Left lung (tissue), 10 donors: ENCODE data around the gene TNIP1. TPM values are rescaled to one million over a fixed set of nuclear protein-coding genes. Genes with fewer than 3 reads are reported as not detected.

Experiments used
- ATAC-seq: fragments of 200-7000 bp; cut with Tn5 transposase; one replicate; pipeline ENCODE4 v1.9.1; 2020; ENCODE audit warnings: moderate library complexity
- DNase-seq, 4 donors: peaks; one replicate each; pipeline ENCODE4 v3.0.0-alpha.2; 2013 to 2020
- H3K27ac ChIP-seq, 2 donors: fragments of 200-600 bp; sonication (generic) in 1 of 2; one replicate each; pipeline versions ENCODE4 v1.5.0 to v1.8.0; 2020 to 2021
- H3K27me3 ChIP-seq, 2 donors: fragments of 200-600 bp; sonication (generic) in 1 of 2; one replicate each; pipeline versions ENCODE4 v1.5.0 to v1.8.0; 2020 to 2021
- H3K36me3 ChIP-seq, 2 donors: fragments of 200-600 bp; sonication (generic) in 1 of 2; one replicate each; pipeline versions ENCODE4 v1.5.0 to v1.8.0; 2020 to 2021
- H3K4me1 ChIP-seq, 2 donors: fragments of 200-600 bp; one replicate each; pipeline ENCODE4 v1.8.0; 2021
- H3K4me3 ChIP-seq, 2 donors: fragments of 200-600 bp; sonication (generic) in 1 of 2; one replicate each; pipeline versions ENCODE4 v1.5.0 to v1.8.0; 2020 to 2021; ENCODE audit warnings: mild to moderate bottlenecking in 1 of 2
- H3K9me3 ChIP-seq, 2 donors: fragments of 200-600 bp; sonication (generic) in 1 of 2; one replicate each; pipeline versions ENCODE4 v1.5.0 to v1.8.0; 2020 to 2021
- CTCF ChIP-seq, 2 donors: fragments of 200-600 bp; sonication (generic) in 1 of 2; IDR thresholded peaks; one replicate each; pipeline versions ENCODE4 v1.5.0 to v1.8.0; 2021; ENCODE audit warnings: antibody characterized with exemption in 2 of 2
- intact Hi-C, 2 donors: fragments of 100-400 bp; cut with DNase I; formaldehyde crosslinking; loops; one replicate each; pipeline versions ENCODE4 v1.11.2 to v1.14.2; 2022
- polyA plus RNA-seq, 6 donors: library from polyadenylated mRNA; unstranded; fragments of 120-200 nt; gene quantifications; one replicate each; pipeline ENCODE4 v1.2.1, GENCODE V29; 2013; ENCODE audit not compliant: insufficient read length in 6 of 6
- total RNA-seq, 2 donors: library from RNA; stranded (reverse); fragmentation: NEBNext Ultra II Directional; extraction: Animal tissue kit (Norgen Biotek cat#: 25700); gene quantifications; one replicate each; pipeline ENCODE4 v1.2.1, GENCODE V29; 2021
- donor health status: DM: no; HTN: yes; CAD: no.
- donor health status: DM: no; HTN: no; CAD: no.

TNIP1 gene
- total and polyA plus RNA-seq, 8 donors, result 82.3 to 133 (median 84.2) TPM

DNA sequence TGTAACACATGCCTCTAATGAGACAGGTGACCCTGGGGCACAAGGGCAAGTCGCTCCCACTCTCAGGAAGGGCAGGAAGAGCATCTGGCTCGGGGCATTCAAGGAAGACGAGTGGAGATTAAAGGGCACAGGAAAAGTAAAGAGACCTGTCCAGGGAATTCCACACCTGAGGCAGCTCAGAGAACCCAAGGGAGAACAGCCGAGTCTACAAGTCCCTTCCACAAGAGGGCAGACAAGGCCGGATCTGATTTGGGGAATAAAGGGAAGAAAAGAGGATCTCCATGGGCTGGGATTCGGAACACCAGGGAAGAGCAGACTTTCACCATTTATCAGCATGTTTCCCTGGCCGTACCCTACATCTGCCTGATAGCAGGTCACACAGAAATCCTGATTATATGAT, 32.3 kb downstream of the TNIP1 start:
- no peak overlapping the region for H3K4me3 ChIP-seq
- H3K4me1 ChIP-seq, result peaks cover 3 to 23% of the 10 kb centered on the region in 2 donors
- ATAC-seq (no peak), DNase-seq (no peak)
- peaks cover 0 to 100% of the 10 kb centered on the region in 2 donors for H3K36me3 ChIP-seq
- no peaks in the 10 kb centered on the region for H3K9me3 ChIP-seq
- no peak for TF ChIP-seq CTCF (IDR thresholded peaks at IDR 0.05)
- intact Hi-C loops, result loop anchor here in 1 of 2 donors (5.0 kb wide), 1 partner anchor 46 kb away; no protein-coding TSS in a partner anchor
- no peak overlapping the region for H3K27ac ChIP-seq
- no peaks in the 10 kb centered on the region for H3K27me3 ChIP-seq

GRCh38 chr5:151047814-151048425, 32.9 kb downstream of the TNIP1 start:
- Histone ChIP-seq H3K9me3 (no peaks in the 10 kb centered on the region), H3K27me3 (no peaks in the 10 kb centered on the region), H3K4me3 (no peak overlapping the region), H3K36me3 (peaks cover 0 to 100% of the 10 kb centered on the region in 2 donors), H3K4me1 (peaks cover 3 to 17% of the 10 kb centered on the region in 2 donors), H3K27ac (peak overlapping the region in 1 of 2 donors; percentile 1)
- intact Hi-C loops, result loop anchor here in 1 of 2 donors (5.0 kb wide), 1 partner anchor 46 kb away; no protein-coding TSS in a partner anchor
- DNase-seq (peak in 1 of 4 donors; percentile 40), ATAC-seq (peak; percentile 75)
- TF ChIP-seq CTCF (IDR thresholded peaks at IDR 0.05), result peak; percentile 69 to 74

DNA sequence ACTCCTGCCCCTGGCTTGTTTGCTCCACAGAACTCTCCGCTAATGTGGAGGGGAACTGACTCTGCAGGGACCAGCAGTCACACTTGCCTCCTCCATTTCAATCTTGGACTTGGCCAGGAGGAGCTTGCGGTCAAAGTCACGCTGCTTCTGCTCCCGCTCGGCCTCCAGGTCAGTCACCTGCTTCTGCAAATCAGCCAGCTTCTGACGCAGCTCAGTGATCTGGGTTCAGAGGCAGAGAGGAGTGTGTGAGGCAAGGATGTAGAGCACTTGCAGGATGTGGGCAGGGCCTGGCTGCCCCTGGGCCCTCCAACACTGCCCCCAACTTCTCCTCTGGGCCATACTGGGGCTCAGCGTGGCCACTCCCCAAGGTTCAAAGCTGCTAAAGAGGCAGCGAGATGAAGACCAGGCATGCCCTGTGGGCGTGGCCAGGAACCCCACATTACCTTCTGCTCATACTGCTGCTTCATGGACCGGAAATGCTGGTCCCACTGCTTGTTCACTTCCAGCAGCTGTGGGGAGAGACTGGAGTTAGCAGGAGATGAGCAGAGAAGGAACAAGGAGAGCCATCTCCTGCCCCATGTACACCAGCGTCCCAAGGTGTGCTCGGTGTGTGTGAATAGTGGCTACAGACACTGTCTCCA, 38.3 kb downstream of the TNIP1 start:
- TF ChIP-seq CTCF (IDR thresholded peaks at IDR 0.05), result no peak
- peaks cover 0 to 100% of the 10 kb centered on the region in 2 donors for H3K36me3 ChIP-seq
- H3K27me3 ChIP-seq, result no peaks in the 10 kb centered on the region
- peaks cover 6 to 42% of the 10 kb centered on the region in 2 donors for H3K4me1 ChIP-seq
- intact Hi-C loops, result no loop called here
- no peak overlapping the region for H3K4me3 ChIP-seq
- no peaks in the 10 kb centered on the region for H3K9me3 ChIP-seq
- peak overlapping the region in 1 of 2 donors; percentile 45 for H3K27ac ChIP-seq
- DNase-seq (no peak), ATAC-seq (no peak)

GRCh38 chr5:151041577-151042268, 39.1 kb downstream of the TNIP1 start:
- Histone ChIP-seq H3K9me3 (no peaks in the 10 kb centered on the region), H3K4me1 (peaks cover 6 to 50% of the 10 kb centered on the region in 2 donors), H3K36me3 (peaks cover 0 to 100% of the 10 kb centered on the region in 2 donors), H3K4me3 (no peak overlapping the region), H3K27ac (peak overlapping the region; percentile 35 to 54), H3K27me3 (no peaks in the 10 kb centered on the region)
- no peak for TF ChIP-seq CTCF (IDR thresholded peaks at IDR 0.05)
- peak; percentile 59 for ATAC-seq
- intact Hi-C loops, result no loop called here
- DNase-seq, result no peak
